Left renal pelvis (tissue), 4 donors: Measurements from ENCODE around the gene ATP8B4. TPM values are rescaled to one million over a fixed set of nuclear protein-coding genes. Genes with fewer than 3 reads are reported as not detected.
"Not testable (repeated sequence)": the region's sequence is repeated elsewhere in the genome, so short reads cannot be mapped to it uniquely, and the experiment has no call there.

Source experiments
- DNase-seq, 4 donors: peaks; one replicate each; pipeline ENCODE4 v3.0.0-alpha.2; 2013; ENCODE audit warnings: low read depth in 4 of 4, low spot score in 3 of 4
- polyA plus RNA-seq, 4 donors: library from polyadenylated mRNA; unstranded; fragments of 120-200 nt; gene quantifications; one replicate each; pipeline ENCODE4 v1.2.1, GENCODE V29; 2013; ENCODE audit not compliant: insufficient read length in 4 of 4

ATP8B4 gene, protein sequence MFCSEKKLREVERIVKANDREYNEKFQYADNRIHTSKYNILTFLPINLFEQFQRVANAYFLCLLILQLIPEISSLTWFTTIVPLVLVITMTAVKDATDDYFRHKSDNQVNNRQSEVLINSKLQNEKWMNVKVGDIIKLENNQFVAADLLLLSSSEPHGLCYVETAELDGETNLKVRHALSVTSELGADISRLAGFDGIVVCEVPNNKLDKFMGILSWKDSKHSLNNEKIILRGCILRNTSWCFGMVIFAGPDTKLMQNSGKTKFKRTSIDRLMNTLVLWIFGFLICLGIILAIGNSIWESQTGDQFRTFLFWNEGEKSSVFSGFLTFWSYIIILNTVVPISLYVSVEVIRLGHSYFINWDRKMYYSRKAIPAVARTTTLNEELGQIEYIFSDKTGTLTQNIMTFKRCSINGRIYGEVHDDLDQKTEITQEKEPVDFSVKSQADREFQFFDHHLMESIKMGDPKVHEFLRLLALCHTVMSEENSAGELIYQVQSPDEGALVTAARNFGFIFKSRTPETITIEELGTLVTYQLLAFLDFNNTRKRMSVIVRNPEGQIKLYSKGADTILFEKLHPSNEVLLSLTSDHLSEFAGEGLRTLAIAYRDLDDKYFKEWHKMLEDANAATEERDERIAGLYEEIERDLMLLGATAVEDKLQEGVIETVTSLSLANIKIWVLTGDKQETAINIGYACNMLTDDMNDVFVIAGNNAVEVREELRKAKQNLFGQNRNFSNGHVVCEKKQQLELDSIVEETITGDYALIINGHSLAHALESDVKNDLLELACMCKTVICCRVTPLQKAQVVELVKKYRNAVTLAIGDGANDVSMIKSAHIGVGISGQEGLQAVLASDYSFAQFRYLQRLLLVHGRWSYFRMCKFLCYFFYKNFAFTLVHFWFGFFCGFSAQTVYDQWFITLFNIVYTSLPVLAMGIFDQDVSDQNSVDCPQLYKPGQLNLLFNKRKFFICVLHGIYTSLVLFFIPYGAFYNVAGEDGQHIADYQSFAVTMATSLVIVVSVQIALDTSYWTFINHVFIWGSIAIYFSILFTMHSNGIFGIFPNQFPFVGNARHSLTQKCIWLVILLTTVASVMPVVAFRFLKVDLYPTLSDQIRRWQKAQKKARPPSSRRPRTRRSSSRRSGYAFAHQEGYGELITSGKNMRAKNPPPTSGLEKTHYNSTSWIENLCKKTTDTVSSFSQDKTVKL
- 1 to 10 TPM; 2.9 to 4.0 (median 3.3) TPM for polyA plus RNA-seq

DNA sequence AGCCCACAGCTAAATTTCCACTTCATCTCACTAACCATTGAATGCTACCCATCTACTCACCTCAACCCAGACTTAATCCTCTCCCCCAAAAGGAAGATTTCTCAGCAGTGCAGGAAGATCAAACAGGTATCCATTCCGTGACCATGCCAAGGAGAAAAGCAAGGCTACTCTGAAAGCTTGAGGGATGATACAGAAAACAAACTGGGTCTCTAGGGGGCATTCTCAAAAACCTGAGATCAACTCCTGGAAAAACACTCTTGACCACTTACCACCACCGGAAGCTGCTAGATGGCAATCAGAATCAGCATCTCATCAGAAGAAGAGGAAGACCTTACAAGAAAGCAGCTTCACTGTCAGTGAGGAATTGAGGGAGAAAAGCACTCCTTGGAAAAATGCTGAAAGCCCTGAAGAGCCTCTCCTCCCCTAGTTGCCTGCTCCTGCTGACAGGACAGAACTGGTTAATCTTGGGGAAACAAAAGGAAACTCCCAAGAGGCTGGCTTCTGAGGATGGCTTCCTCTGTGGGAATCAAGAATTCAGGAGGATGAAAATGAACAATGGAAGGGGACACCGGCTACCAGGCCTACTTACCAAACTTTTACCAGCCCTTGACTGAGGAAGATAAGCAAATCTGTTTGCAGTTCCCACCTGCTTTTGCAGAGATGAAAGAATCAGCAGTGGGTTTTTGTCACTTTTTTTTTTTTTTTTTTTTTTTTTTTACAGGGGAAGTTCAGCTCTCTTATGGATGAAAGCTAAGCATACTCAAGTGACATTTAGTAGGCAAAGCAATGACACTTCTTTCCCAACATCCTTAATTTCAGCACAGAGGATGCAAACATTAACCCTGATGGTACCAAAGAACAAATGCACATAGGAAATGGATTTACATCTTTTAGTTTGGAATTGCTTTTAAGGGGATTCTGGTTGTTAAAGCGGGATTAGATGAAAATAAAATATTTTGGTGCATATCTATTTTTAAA is at the start of gene ATP8B4:
TSS of gene ATP8B4 (minus strand) at position 171 of the 978 bp plus-strand sequence. CDS start 12,267 bp downstream, outside the sequence.
- no peak for DNase-seq

DNA sequence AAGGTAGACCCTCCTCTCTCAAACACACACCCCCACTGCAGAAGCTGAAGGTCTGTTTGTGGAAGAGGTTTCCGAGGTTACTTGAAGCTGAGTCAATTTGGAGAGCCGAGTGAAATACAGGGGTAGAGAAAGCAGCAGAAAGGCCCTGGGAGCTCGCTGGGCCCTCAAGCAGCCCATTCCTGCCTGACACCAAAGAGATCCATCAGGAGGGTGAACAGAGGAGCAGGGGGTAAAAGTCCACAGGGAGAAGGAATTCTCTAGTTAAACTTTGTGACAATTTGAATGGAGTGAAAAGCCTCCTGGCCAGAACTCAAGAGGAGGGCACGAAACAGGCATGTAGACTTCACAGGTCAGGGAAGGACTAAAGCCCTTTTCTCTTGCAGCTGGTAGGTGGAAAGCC is 49.3 kb upstream of the ATP8B4 start:
- DNase-seq = no peak

DNA sequence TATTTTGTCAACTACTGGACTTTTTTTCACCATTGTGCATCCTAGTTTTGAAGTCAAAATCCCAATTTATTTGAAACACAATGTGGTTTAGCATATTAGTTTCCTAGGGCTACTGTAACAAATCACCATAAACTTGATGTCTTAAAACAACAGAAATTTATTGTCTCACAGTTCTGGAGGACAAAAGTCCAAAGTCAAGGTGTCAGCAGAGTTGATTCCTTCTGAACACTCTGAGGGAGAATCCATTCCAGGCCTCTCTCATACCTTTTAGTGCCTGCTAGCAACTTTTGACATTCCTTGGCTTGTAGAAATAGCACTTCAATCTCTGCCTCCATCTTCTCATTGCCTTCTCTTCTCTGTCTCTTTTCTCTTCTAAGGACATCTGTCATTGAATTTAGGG is 48.1 kb upstream of the ATP8B4 start:
- DNase-seq = no peak

DNA sequence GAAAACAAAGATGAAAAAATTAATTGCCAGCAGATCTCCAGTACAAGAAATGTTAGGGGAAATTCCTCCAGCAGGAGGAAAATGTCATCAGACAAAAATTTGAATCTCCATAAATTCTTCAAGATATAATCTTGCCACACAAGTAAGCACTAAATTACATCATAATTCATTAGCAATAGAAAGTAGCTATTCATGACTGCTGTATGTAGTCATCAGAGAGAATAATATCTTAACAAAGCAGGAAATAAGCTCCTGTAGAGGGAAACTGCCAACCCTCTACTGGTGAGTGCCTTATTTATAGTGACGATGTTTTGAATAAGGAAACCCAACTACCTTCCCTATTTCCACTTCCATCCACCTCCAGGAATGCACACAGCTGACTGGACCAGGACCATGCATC is 47.2 kb upstream of the ATP8B4 start:
- no peak for DNase-seq

DNA sequence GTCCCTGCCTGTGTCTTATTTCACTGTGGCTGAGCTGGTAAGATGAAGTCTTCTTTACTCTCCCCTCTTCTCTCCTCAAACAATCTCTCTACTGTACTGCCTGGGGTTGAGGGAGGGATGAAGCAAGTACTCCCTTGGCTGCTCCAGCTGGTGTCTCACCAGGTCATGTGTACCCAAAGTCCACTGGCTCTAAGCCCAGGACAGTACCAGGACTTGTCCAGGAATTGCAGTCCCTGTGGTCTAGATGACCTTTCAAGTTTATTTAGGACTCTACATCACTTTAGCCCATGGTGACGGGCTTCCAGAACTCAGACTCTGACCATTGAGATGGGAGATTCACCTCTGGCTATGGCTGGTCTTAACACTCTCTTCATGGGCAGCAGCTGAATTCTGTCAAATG is 45.4 kb upstream of the ATP8B4 start:
- DNase-seq = no peak

DNA sequence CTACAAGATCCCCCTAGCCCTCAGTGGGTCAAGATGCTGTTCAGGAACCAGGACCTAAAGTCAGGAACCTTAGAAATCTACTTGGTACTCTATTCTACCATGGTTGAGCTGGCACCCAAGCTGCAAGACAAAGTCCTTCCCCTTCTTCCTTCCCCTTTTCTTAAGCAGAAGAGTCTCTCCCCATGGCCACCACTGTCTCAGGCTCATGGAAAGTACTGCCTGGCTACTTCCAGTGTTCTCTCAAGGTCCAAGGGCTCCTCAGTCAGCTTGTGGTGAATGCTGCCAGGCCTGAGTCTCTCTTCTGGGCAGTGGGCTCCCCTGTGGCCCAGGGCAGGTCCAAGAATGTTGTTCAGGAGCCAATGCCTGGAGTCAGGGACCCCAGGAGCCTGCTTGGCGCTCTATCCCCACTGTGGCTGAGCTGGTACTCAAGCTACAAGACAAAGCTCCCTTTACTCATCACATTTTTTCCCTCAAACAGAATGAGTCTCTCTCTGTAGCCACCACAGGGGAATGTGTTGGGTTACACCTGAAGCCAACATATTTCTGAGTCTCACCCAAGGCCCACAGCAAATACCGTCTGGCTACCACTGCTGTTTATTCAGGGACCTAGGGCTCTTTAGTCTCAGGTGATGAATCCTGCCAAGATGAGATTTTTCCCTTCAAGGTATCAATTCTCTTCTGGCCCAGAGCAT is 44.8 kb upstream of the ATP8B4 start:
- no peak for DNase-seq

DNA sequence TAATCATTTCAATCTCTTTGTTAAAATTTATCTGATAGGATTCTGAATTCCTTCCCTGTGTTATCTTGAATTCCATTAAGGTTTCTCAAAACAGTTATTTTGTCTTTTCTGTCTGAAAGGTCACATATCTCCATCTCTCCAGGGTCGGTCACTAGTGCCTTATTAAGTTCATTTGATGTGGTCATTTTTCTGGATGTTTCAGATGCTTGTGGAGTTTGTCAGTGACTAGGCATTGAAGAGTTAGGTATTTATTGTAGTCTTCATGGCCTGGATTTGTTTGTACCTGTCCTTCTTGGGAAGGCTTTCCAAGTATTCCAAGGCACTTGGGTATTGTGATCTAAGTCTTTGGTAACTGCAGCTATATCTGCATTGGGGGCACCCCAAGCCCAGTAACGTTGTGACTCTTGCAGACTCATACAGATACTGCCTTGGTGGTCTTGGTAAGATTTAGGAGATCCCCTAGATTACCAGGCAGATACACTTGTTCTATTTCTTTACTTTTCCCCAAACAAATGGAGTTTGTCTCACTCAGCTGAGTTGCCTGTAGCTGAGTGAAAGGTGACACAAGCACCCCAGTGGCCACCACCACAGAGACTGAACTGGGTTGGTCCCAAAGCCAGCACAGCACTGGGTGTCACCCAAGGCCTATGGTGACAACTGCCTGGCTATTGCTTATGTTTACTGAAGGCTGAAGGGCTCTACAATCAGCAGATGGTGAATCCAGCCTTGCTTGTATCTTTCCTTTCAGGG is 44.1 kb upstream of the ATP8B4 start:
- no peak for DNase-seq

DNA sequence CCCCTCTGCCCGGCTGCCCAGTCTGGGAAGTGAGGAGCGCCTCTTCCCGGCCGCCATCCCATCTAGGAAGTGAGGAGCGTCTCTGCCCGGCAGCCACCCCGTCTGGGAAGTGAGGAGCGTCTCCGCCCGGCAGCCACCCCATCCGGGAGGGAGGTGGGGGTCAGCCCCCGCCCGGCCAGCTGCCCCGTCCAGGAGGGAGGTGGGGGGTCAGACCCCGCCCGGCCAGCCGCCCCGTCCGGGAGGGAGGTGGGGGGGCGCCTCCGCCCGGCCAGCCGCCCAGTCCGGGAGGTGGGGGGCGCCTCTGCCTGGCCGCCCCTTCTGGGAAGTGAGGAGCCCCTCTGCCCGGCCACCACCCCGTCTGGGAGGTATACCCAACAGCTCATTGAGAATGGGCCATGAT is 39.2 kb upstream of the ATP8B4 start:
- DNase-seq = not testable (repeated sequence)

DNA sequence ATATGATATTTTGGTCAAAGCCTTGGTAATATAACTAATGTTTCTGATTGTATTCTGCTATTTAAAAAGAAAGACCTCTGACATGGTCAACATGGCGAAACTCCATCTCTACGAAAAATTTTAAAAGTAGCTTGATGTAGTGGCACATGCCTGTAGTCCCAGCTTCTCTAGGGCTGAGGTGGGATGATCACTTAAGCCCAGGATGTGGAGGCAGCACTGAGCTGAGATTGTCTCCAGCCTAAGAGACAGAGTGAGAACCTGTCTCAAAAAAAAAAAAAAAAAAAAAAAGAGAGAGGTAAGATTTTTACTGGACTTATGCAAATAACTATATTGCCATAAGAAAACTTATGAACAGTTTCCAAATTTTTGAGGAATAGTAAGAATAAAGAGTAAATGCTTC is 32.4 kb upstream of the ATP8B4 start:
- no peak for DNase-seq

DNA sequence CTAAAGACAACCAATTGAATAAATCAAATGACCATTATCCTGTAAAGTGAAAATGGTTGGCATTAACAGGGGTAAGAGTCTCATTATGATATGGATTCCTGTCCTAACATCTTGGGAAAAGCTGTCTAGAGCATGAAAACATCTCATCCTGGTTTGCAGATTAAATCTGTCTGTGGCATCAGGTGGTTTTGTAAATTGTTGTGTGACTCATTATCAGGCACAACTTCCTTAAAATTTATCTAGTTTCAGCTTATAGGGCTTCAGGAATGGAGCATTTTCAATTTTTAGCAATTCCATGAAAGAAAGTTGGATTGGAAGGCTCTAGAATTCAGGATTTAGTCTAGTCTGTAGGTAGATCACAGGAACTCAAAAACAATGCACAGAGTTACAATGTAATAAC is 31.8 kb upstream of the ATP8B4 start:
- no peak for DNase-seq

DNA sequence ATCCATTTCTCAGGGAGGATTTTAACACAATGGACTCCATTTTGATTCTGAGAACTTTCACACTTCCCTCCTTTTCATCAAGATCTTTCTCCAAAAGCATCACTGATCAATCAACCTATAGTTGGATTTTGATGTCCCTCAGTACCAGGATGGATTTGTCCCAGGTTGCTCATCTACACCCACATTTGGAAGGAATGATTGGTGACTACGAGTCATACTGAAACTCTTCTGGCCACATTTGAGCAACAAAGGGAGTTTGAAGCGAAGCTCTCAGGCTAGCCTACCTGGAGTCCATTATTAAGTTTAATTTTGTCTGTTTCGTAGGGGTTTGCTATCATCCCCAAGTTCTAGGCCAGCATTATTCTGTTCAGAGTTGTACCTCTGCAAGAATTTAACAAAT is 31.3 kb upstream of the ATP8B4 start:
- DNase-seq = no peak

DNA sequence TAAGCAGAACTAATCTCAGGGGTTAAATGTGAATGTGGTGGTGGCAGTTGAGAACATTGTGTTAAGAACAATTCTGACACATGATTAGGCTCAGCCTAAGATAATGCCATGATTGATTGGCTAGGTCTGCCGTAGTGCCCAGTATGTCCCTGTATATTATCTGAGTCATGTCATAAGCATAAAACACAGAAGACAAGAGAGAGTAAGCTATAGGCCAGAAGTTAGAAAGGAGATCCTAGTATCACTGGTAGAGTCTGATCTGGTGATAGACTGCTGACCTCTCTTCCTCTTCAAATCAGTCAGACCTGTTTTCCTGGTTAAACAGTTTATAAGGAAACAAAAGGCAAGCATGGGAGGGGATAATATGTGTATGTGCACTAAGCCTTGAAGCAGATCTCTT is 30.1 kb upstream of the ATP8B4 start:
- DNase-seq = no peak

DNA sequence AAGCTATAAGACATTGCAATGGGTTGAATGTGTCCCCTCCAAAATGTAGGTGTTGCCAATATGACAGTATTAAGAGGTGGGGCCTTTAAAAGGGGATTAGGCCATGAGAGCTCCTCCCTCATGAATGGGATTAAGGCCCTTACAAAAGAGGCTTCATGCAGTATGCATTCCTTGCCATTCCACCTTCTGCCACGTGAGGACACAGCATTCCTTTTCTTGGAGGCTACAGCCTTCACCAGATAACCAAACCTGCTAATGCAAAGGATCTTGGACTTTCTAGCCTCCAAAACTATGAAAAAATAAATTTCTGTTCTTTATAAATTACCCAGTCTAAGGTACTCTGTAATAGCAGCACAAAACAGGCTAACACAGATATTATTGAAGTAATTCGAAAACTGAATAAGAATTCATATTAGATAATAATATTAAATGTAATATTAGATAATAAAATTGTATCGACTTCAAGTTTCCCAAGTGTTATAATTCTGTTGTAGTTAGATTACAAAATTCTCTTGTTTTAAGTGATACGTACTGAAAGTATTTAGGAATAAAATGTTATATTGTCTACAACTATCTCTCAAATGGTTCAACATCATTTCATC is 29.4 kb upstream of the ATP8B4 start:
- DNase-seq = peak in 3 of 4 donors; percentile 11 to 24 (median 16)

DNA sequence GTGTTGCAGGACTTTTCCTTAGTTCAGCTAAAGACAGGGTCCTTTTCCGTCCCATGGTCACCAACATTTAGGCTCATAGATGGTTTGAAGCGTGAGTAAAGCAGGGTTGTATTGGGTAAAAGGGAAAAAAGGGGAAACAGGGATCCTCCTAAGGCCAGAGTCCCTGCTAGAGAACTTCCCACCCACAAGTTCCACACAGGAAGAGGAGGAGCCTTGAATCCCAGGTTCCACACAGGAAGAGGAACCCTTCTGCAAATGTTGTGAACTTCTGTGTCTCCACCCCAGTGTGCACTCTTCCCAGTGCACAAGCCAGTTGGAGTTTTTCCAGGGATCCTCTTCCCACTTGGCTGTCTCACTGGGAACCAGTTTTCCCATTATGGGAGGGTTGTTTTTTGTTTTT is 27.6 kb upstream of the ATP8B4 start:
- DNase-seq = no peak

DNA sequence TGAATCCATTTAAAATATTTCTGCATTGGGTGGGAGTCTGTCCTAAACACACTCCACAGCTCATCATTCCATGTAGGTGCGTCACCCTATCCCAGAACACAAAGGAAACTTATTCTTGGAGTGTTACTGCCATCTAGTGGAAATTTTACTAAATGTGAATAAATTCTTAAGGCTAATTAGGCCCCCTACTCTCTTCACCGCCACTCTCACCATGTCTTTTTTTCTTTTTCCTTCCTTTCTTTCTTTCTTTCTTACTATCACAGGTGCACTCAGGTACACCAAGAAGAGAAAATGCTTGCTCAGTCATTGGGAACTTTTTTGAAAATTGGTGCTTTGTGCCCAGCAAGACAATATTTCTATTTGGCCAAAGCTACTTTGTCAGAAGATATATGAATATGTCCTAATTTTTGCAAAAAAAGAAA is 26.4 kb upstream of the ATP8B4 start:
- DNase-seq = peak; percentile 45 to 71 (median 56)

DNA sequence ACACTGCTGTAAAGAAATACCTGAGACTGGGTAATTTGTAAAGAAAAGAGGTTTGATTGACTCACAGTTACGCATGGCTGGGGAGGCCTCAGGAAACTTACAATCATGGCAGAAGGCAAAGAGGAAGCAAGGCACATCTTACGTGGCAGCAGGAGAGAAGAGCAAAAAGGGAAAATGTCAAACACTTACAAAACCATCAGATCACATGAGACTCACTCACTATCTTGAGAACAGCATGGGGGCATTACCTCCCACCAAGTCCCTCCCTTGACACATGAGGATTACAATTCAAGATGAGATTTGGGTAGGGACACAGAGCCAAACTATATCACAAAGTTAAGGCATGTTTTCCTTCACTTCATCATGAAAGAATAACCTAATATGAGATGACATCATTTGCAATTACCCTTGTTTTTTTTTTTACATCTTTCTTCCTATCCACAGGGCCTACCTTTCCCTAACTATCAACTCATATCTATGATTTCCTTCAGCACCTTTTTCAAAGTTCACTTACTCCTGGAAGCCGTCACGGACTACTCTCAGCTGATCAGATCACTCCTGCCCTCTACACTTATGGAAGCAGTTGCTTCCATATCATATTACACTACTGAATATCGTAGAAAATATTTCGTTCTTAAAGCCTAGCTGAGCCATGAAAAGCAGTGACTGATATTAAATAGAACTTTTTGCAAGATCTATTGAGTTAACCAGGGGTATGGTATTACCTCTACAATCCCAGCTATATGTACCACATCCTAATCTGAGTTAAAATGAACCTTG is 25.5 kb upstream of the ATP8B4 start:
- DNase-seq = no peak

DNA sequence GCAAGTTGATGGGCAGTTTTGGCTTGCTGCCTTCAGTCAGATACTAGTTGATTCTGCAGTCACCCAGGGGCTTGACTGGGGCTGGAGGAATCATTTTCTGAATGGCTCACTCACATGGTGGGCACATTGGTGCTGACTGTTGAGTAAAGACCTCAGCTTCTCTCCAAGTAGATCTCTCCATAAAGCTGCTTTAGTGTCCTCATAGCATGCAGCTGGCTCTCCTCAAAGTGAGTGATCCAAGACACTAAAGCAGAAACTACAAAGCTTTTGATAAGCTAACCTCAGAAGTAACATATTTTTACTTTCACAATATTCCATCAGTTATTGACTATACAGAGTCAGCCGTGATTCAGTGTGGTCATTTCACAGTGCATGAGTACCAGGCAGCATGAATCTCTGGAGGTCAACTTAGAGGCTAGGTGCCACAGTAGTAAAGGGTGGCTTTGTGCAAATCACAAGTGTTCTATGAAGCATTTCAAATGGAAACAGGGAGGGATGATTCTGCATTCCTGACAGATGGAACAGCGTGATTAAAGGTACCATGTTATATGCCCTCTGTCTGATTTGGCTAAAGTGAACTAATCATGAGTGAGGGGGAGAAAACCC is 24.3 kb upstream of the ATP8B4 start:
- DNase-seq = no peak
